HG03175 (cell line): ENCODE data around the gene BDP1.
"Not testable (repeated sequence)": the region's sequence is repeated elsewhere in the genome, so short reads cannot be mapped to it uniquely, and the experiment has no call there.

ENCODE experiments used
- ATAC-seq: cut with Tn5 transposase; IDR thresholded peaks from one replicate; pipeline ENCODE4 v1.9.1; 2021; ENCODE audit warnings: mild to moderate bottlenecking, moderate library complexity; ENCODE audit not compliant: unreplicated experiment

BDP1 gene

DNA sequence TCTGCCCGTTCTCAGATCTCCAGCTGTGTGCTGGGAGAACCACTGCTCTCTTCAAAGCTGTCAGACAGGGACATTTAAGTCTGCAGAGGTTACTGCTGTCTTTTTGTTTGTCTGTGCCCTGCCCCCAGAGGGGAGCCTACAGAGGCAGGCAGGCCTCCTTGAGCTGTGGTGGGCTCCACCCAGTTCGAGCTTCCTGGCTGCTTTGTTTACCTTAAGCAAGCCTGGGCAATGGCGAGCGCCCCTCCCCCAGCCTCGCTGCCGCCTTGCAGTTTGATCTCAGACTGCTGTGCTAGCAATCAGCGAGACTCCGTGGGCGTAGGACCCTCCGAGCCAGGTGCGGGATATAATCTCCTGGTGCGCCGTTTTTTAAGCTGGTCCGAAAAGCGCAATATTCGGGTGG lies 154.5 kb downstream of the BDP1 start:
- not testable (repeated sequence) for ATAC-seq

DNA sequence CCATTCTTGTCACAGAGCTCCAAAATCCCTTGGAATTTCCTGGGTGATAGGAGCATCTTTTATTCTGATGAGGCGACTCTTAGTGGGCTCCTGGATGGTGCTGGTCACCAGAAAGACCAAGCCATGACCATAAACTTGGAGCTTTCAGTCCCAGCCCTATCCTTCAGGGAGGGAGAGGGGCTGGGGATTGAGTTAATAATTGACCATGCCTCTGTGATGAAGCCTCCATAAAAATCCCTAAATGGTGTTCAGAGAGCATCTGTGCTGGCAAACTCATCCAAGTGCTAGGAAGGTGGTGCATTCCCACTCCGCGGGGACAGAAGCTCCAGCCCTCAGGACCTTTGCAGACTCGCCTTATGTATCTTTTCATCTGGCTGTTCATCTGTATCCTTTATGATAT lies 160.4 kb downstream of the BDP1 start:
- no peak for ATAC-seq
